Limb (tissue), 2 donors: ENCODE measurements around the gene ETS1.

Source experiments
- DNase-seq, 2 donors: peaks; one replicate each; pipeline ENCODE4 v3.0.0-alpha.2; 2016; ENCODE audit errors: extremely low spot score in 2 of 2

ETS1 gene

DNA sequence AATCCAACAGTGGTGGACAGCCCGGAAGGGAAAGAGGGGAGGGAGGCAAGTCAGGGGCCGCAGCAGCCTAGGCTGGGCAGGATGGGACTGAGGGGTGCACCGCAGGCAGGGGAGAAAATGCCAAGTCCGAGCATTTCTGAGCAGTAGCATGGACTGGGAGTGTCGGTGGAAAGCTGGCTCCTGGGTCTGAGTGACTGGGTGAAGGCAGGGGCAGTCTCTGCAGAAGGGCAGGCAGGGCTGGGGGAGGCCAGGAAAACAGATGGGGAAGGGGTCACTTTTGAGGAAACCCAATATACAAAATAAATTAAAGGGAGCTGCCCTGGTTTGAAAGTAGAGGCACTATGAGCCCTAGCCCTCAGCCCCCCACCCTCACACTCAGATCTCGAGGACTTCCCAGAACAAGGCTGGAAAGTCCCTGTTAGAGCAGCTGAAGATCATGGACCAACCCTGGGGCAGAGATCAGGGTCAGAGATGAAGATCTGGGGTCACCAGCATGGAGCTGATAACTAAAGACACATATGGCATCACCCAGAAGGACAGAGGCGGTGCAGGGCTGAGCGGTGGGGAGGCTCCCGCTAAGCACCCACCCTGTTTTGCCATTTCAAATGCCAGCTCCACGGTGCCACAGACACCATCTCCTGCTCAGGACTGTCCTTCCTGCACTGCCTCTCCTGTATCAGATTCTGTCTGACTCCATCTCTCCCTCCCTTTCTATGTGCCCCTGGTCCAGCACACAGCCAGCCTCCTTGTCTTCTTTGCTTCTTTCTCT lies 32.4 kb upstream of the ETS1 start:
- no peak for DNase-seq

DNA sequence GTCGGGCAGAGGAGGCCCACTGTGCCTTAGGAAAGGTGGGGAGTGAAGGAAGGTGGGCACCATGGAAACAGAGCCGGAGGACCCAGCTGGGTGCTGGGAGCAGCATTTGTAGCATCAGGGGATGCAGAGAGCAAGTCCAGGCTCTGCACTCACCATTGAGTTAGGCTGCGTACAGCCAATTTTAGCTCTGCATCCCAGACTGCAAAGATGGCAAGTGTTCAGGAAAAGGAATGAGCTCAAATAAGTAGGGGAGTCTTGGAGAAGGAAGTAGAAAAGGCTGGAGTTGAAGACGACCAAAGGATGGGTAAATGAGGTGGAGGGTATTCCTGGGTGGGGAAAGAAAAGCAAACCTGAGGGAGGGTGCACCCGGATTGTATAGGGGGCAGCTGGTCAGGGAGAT lies 31.6 kb upstream of the ETS1 start:
- no peak for DNase-seq

DNA sequence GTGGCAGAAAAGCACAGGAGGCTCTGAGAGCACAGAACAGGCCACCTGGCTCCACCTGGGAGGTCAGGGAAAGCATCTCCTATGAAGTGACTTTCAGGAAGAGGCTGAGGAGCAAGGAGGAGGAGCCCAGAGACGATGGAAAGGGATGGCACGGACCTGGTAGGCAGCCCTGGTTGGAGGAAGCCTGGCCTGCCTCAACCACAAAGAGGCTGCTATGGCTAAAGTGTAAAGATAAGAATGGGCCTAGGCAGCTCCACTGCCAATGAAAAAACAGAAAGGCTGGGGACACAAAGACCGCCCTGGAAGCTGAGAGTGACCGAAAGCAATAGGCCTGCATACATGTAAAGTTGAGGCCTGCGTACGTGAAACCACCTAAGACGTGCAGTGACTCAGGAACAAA lies 31.2 kb upstream of the ETS1 start:
- no peak for DNase-seq

DNA sequence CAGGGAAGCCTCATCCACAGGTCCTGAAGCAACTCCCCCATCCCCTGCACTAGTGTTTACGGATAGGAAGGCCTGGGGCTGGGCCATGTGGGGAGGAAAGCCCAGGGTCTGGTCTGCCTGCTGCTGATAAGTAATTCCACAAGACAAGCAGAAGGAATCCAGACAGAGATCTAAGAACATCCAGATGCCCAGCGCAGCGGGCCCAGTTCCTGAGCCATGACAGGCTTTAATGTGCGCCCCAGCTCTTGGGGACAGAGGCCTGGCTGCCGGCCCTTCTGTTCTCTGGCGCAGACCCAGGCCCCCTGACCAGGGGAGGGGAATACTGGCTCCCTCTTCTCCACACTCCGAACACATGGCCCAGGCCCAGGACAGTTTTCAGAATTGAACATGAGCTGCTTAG lies 28.8 kb upstream of the ETS1 start:
- DNase-seq: peak in 1 of 2 donors; percentile 34

DNA sequence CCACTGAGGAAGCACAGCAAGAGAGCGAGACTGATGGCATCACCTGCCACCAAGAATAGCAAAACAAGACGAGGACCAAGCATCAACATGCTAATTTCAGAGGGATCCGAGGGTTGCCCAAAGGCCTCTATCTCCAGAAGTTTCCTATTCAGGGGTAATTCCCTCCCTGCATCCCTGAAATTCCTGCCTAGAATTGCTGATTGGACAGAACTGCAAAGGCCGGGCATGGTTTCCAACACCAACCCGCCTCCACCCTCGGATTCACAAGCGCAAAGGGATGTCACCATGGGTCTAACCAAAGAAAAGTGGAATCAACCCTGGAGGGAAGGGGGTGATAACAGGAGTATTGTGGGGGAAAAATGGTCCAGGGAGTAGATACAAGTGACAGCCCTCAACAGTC lies 28.3 kb upstream of the ETS1 start:
- peak in 1 of 2 donors; percentile 7 for DNase-seq

DNA sequence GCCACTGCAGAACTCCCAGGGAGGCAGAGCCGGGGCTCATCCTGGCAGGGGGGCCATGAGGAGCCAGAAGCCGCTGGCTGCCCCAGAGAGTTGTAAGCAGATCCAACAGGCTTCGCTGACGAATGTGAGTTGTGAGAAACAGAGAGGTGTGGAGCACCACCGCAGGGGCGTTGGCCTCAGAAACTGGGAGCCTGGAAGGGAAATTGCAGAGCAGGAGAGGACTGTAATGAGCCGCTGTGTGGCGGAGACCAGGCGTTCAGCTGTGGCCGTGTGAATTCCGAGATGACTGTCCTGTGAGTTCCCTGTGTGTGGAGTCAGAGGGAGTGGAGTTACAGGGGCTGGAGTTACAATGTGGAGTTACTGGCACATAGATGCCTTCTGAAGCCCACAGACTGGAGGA lies 27.7 kb upstream of the ETS1 start:
- no peak for DNase-seq

DNA sequence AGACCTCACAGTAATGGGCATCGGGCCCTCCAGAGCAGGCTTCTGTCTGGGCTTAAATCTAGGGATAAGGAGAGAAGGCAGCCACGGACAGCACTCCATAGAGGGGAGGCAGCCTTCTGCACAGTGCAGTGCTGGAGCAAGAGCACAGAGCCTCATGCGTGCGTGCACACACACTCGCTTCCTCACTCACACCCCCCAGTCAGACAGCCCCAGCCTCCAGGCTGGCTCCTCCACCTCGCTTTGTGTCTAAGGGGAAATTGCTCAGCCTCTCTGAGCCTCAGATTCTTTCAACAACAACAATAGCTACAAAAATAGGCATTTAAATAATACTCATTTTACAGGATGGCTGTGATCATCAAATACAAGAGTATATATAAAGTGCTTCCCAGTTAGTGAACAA lies 26.7 kb upstream of the ETS1 start:
- no peak for DNase-seq

DNA sequence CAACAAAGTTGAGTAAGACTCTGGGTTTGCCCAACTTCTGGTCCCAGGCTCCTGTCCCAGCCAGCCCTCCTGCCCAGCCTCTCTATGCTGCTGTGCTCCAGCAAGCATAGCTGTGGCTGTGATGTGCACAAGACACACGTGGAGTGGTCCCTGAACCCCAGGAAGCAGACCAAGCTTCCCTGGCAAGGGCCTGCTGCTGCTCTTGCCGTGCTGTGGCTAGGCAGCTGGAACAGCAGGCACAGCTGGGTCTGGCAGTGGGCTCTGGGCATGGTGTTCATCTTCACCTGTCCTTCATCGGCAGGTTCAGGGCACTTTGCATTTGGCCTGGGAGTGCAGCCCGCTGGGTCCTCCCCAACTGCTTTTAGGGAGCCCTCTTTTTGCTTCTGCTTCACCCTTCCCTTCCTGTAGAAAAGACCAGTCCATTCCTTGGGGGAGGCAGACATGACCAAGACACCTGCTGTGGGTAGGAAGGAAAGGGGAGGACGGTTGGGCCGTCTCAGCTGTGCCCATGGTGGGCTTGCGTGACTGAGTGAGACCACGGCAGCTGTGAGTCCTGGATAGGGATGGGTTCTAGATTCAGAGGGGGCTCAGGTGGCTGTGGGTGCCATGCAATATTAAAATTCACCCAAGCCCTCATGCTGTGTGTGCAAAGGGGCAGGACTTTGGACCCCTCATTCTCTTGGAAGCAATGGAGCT lies 26.1 kb upstream of the ETS1 start:
- DNase-seq: no peak

DNA sequence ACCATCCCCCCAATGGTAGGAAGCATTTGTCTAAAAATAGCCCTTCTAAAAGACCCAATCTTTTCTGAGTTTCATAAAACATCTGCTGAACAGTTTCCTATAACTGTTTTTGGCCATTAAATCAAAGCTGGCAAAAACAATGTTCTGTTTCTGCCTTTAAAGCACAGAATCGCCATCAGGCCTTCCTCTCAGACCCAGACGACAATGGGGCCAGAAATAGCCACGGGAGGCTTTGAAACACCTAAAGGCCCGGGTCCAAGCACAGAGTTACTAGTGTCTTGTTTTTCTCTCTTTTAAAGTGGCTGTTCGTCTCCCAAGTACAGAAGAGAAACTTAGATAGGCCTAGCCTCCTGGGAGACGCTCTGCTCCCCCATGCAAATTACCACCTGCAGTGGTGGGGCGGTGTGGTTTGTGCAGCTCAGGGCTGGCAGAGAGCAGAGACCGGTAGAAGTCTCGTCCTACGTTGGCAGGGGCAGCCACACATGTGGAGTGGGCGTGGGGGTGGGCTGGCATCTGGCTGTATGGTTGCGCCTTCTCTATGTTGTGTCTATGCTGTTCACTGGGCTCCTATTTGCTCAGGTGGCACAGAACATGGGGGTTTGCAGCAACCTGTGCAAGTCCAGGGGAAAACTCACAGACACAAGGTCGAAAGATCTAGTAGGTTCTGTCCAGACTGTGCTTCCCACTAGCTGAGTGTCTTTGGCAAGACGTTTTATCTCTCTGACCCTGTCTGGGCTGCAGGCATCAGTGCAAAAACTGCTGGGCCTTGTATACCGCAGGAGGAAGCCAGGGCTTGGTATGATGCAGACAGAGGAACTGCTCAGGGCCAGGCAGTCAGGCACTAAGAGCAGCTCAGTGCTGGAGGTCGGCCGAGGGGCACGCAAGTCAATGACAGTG lies 23.6 kb upstream of the ETS1 start:
- DNase-seq: peak in 1 of 2 donors; percentile 51

DNA sequence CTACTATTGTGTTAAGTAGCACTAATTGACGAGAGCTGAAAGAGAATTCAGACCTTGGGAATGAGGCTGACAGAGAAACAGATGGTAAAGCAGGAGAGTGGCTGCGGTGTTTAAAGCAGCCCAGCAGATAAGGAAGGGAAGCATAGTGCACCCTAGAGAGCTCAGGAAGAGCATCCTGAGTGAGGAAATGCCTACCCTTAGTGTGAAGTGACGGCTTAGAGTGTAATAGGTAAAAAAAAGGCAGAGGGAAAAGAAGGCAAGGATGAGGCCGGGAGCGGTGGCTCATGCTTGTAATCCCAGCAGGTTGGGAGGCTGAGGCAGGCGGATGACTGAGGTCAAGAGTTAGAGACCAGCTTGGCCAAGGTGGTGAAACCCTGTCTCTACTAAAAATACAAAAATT lies 22.4 kb upstream of the ETS1 start:
- no peak for DNase-seq

DNA sequence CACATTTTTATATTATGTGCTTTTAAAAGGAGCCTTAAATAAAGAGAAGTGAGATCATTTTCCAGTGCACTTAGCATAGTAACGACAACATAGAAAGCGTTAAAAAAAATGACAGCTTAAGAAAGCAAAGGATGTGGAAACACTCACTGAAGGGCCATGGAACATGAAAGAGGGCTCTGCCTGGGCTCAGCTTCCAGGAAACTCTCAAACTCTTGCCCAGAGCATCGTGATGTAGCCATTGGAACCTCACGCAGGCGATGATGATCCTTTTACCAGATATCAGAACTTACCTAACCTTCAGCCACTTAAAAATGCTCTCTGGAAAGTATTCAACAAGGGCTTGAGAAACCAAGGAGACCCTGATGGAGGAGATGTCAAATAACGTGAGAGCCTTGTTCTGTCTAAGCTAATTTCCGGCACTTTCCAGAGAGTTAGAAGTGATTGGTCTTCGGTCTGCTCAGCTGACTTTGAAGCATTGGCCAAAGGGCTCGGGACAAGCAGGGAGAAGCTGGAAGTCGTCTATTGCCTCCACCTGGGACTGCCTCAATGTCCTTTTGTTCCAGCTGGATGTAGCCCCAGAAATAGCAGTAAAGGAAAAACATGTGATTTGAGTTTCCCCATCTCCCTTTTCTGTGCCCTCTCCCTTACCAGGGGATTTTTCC lies 21.5 kb upstream of the ETS1 start:
- DNase-seq: peak in 1 of 2 donors; percentile 27

DNA sequence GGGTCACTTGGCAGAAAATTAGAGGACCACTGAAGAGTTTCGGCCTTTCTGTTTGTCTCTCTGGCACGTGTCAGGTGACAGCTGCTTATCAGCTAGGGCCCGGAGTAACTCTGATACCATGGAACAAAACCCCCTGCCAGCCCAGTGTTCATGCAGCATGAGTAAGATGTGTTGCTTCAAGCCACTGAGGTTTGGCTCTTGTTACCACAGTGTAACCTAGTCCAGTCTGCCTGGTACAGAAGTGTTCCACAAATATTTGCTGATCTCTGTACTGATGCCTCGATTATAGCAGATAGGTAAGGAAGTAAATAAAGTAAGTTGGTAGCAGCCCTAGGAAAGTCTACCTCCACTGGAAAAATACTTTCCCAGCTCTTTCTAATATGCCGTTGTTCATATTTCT lies 20.5 kb upstream of the ETS1 start:
- DNase-seq: no peak

DNA sequence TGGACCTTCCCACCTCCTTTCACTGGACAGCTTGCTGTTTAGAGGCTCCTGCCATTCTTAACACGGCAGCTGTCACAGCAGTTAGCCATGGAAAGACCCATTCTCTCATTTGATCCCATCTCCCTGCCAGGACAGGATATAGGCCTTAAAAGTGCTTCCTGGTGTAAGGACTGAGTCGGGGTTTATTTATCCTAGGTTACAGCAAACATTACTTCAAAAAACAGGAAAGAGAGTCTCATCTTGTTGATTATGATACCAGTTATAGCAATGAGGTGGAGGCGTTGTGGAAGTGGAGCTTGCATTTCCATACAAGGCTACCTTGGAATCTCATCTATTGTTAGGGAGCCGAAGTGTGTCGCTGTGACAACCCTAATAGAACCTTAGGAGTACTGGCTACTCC lies 17.4 kb upstream of the ETS1 start:
- DNase-seq: no peak

DNA sequence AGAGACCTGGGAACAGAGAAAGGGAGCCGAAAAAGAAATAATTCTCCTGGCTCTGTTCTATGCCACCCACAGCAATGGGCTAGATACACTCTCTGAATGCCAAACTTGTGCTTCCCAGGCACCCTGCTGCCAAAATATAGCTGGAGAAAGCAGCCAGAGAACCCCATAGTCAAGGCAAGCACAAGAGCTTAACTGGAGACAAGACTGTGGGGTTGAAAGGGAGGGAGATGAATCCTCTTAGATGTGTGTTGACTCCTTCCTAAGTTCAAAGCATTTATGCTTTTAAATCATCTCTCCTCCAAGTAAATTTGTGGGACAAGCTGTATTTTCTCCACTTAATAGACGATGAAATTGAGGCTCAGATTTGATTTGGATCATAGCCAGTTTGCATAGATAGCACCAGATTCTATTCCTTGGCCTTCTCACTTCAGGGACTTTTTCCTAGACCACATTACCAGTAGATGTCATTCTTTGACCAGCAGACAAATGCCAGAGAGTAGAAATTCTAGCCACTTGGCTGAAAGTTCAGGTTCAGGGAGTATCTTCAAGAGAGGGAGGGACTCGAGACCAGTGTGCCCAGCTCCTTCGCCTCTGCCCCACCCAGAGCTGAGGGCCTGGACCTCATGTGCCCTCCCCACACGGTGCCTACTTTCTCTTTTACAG lies 16.5 kb upstream of the ETS1 start:
- no peak for DNase-seq

DNA sequence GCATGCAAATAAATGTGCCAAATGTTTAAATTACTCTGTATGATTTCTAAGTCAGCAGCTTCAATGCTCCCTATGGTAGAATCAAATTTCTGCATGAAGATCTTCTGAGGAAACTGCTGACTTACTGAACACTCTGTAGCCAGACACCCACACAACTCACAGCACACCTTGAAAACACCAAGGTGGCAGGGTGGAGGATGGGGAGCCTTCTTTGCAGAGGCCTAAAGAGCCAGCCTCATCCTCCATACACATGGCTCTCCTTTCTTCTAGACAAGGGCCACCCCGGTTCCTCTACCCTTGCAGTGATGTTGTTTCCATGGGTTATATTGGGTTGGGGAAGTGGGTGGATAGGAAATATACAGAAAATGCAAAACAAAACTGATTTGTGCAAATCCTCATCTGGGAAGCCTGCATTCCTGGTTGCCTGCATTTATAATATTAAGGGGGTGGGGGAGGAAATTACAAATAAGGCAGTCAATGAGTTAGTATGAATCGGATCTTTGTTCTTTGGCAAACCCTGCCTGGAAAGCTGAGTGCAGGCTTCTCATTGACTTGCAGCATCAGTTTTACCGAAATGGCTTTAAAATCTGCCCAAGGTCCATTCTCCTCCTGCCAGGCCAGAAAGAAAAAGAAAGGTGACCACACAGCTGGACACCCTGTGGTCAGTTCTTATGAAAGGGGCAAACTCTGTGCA lies 15.8 kb upstream of the ETS1 start:
- no peak for DNase-seq

DNA sequence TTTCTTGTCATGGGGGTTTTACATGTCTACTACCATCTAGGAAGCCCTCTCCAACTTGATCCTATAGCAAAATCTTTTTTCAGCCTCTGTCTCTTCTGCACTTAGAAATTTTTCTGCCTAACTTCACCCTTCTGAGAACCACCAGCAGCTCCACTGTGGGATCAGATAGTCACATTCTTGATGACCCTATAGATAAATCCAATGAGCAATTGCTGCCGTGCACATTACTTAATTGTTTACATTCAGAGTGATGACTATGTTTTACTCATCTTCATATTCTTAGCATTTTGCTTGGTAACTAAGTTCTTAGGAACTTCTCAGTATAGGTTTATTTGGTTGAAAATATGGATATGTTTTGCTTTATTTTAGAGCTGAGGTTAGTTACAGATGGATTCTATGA lies 12.4 kb upstream of the ETS1 start:
- no peak for DNase-seq

DNA sequence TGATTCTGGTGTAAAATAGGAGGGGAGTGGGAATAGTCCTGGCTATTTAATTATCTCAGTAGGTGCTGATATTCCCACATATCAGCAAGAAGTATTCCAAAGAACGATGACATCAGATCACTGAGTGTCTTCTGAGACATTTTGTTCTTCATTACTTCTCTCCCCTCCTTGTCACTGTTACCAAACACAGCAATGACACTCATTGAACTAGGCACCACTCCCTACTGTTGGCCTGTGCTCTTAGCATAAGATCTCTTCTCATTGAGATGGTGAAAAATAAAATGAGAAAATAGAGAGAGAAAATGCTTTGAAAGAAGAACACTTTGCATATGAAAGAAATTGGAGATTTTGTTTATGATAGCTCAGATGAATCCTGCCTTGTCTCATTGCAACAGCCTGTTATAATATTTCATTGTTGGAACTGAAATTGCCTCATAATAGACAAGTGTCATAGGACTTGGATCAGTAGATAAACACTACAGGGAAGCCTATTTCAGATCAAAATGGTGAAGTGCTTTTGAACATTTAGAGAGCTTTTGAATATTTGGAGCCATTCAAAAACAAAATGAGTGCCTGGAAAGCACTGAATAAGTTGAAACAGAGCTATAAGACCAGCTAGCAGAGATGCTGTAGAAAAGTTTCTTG lies 11.3 kb upstream of the ETS1 start:
- no peak for DNase-seq

DNA sequence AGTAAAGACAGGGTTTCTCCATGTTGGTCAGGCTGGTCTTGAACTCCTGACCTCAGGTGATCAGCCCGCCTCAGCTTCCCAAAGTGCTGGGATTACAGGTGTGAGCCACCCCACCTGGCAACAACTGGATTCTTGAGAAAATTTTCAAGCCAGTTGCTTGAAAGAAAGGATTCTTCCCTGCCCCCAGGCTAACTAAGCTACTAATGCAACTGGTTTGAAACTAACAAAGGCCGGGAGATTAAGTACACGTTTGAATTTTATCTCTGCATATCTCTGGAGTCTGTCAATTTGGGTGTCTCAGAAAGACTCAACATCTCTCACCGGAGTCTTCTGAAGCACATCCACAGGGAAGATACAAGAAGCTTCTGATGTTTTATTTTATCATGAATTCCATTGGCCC lies 10.7 kb upstream of the ETS1 start:
- no peak for DNase-seq

DNA sequence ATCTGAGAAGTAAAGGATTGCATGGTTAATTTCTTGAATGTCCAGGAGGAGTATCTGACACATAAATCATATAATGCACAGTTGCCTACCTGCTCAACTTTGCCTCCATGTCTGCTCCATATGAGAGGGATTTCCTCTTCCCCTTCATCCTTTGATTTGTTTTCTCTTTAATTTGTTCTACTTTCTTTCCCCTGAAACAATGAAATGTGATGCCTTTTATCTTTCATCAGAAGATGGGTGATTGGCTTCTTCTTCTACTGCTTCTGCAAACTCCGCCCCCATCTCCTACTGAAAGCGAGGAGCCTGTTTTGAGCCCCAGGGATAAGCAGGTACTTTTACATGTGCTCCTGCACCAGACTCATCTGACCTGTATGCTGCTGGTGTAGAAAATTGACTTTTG lies 9.9 kb upstream of the ETS1 start:
- no peak for DNase-seq

DNA sequence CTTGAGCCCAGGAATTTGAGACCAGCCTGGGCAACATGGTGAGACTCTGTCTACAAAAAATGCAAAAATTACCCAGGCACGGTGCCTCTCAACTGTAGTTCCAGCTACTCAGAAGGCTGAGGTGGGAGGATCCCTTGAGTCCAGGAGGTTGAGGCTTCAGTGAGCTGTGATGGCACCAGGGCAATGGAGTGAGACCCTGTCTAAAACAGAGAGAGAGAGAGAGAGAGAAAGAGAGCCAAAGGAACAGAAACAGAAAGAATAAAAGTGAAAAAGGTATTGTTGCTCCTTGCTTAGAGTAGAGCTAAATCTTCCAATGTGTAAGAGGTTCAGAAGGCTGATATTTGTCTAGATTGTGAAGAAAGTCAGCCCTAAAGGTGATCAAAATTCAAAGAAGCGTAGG lies 8.9 kb upstream of the ETS1 start:
- DNase-seq: no peak
